VCaP (cell line): ENCODE measurements around the gene ST6GALNAC5.

ENCODE experiments used
- H3K27ac ChIP-seq: fragments of 450-650 bp; 2 replicates; pipeline ENCODE4 v1.5.1; 2017
- TF ChIP-seq, protein P1 (sequence below): fragments of 450-650 bp; conservative IDR thresholded peaks from 2 replicates; pipeline ENCODE4 v1.5.1; 2017; ENCODE audit warnings: mild to moderate bottlenecking, moderate library complexity

The ST6GALNAC5 gene

DNA sequence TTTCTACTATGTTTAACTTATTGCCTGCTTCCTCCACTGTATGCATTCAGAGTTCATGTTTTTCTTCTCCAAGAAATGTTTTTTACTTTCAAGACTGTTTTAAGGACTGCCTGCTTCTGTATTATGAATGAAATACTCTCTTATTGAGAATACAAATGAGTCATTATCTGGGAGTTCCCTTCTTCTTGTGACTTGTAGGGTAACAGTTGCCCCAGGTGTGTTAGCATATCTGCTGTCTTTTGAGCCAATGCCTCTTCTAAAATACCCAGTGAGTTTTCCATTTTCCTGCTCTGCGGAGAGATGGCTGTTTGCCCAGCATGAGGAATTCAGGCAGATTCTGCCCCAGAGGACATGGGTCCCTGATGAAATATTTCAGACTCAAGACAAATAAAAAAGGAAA is 34.1 kb upstream of the ST6GALNAC5 start:
- no peak overlapping the region for H3K27ac ChIP-seq
- TF ChIP-seq, protein P1, sequence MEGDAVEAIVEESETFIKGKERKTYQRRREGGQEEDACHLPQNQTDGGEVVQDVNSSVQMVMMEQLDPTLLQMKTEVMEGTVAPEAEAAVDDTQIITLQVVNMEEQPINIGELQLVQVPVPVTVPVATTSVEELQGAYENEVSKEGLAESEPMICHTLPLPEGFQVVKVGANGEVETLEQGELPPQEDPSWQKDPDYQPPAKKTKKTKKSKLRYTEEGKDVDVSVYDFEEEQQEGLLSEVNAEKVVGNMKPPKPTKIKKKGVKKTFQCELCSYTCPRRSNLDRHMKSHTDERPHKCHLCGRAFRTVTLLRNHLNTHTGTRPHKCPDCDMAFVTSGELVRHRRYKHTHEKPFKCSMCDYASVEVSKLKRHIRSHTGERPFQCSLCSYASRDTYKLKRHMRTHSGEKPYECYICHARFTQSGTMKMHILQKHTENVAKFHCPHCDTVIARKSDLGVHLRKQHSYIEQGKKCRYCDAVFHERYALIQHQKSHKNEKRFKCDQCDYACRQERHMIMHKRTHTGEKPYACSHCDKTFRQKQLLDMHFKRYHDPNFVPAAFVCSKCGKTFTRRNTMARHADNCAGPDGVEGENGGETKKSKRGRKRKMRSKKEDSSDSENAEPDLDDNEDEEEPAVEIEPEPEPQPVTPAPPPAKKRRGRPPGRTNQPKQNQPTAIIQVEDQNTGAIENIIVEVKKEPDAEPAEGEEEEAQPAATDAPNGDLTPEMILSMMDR, result no peak

DNA sequence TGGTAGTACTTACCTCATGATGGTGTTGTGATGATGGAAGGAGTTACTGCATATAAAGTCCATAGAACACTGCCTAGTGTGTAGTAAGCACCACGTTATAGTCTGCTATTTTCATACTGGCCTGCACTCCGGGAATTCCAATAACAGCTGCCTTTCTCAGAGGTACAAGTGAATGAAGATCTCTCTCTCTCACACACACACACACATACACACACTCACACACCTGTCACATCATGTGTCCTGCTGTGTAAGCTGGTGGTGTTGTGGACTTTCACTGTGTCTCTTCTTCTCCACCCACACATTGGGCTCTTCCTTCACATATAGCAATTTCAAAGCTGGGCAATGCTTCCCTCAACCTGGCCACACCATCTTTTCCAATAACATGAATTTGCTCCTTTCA is 33.4 kb upstream of the ST6GALNAC5 start:
- TF ChIP-seq, protein P1, result no peak
- H3K27ac ChIP-seq, result no peak overlapping the region

DNA sequence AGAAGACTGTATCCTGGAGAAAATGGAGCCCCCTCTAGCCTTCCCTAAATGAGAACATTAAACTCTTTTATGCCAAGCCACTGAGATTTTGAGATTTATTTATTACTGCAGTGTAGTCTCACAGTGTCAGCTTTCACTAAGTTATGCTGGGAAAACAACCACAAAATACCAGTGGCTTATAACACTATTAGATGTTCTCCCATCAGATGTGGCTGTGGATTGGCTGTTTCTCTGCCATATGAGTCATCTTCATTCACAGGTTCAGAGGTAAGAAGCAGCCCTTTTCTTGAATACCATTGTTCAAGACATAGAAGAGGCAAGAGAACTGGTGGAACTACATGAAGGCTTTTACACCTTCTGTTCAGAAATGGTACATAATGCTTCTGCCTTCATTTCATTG is 32.1 kb upstream of the ST6GALNAC5 start:
- TF ChIP-seq, protein P1, result no peak
- no peak overlapping the region for H3K27ac ChIP-seq

DNA sequence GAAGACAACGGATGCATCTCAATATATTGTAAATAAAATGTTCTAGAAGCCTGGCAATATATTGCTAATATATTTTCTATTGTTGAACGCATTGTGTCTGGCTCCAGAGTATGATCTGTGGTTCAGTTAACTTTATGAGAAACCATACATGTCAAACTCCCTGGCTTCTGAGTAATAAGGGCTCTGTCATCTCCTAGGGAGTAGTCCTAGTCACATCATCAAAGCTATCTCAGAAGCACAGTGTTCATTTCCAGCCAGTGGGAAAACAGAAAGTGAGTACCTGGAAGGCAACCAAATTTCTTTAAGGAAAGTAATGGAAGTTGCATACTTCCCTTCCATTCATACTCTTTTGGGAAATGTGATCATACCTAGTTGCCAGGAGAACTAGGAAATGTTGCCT is 27.0 kb upstream of the ST6GALNAC5 start:
- no peak overlapping the region for H3K27ac ChIP-seq
- TF ChIP-seq, protein P1, result no peak

DNA sequence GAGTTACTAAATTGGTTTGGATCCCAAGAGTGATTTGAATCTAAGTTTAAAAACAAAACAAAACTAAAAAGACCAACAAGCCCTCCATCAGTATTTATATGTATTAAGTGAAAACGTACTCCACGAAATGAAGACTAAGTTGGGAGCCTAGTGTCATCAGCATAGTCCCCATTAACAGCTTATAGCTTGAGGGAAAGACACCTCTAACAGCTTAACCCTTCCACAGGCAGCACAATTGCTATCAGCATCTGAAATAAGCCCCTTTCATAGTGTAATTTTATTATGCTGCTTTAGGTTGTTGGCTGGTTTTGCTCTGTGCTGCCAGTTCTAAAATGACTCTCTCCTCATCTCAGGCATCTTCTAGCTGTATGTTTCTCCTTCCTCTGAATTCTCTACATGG is 25.8 kb upstream of the ST6GALNAC5 start:
- no peak overlapping the region for H3K27ac ChIP-seq
- TF ChIP-seq, protein P1, result no peak

DNA sequence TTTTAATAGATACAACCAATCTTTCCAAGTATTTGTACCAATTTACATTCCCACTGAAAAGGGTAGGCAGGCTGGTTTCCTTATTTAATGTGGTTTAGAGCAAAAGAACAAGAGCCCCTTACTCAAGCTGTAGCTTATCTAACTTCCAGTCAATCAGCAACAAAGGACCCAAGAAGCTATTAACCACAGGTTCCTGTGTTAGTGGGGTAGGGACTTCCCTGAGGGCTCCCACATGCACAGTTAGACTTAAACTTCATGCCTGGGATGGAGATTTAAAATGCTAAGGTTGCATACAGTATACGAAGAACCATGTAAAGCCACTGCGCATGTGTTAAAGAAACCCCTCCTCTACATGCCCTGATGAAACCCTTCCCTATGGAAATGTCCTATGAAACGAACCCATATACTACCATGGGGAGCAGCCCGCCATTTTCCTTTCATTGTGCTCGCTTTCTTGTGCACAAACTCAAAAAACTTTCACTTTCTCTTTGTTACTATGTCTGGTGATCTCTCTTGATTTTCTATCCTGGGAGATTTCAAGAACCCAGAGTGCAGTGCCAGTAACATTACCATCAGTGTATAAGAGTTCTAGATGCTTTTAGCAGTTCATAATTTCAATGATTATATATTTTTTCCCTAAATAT is 23.3 kb upstream of the ST6GALNAC5 start:
- no peak overlapping the region for H3K27ac ChIP-seq
- TF ChIP-seq, protein P1, result no peak

DNA sequence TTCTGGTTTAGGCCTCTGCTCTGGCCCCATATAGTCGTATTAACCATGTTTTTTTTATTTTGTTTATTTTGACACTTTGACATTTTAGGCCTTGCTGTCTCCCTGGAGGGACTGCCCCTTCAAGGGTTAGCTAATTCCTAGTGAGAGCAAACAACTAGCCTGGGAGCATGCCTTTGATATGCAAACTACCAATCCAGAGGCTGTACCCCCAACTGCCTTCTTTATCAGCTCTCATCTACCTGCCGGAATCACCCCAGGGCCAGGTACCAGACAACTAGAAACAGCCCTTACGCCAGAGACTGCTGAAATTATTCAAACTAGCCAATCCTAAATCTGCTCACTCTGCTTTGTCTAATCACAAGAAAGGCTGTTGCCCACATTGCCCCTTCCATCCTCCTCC is 13.0 kb upstream of the ST6GALNAC5 start:
- TF ChIP-seq, protein P1, result no peak
- H3K27ac ChIP-seq, result no peak overlapping the region
